Thymus (tissue), 2 donors: Measurements from ENCODE around the gene HDC. TPM values are rescaled to one million over a fixed set of nuclear protein-coding genes. Genes with fewer than 3 reads are reported as not detected.

Experiments
- polyA plus RNA-seq: library from polyadenylated mRNA; stranded (reverse); fragments of 200-250 nt; gene quantifications from one replicate; pipeline ENCODE4 v1.2.3, GENCODE V29; 2013
- total RNA-seq: library from RNA; stranded (reverse); fragments of 120-200 nt; gene quantifications from one replicate; pipeline ENCODE4 v1.2.4, GENCODE V29; 2013
- donor health status: healthy.

HDC gene
- total and polyA plus RNA-seq, 2 donors = 1.1 to 2.1 TPM

Other genes starting within 250 kb of the HDC start
- gene ATP8B4, start 146.5 kb downstream of the HDC start, total RNA-seq = 3.5 TPM
- gene ATP8B4, start 146.5 kb downstream of the HDC start, polyA plus RNA-seq = 8.3 TPM
- gene SLC27A2, start 83.5 kb downstream of the HDC start, total RNA-seq = 1.3 TPM
- 1.4 TPM for gene SLC27A2, start 83.5 kb downstream of the HDC start, polyA plus RNA-seq
- 49.5 TPM for gene GABPB1, start 89.5 kb upstream of the HDC start, total RNA-seq
- 26.5 TPM for gene GABPB1, start 89.5 kb upstream of the HDC start, polyA plus RNA-seq
- 37.4 TPM for gene USP8, start 158.7 kb upstream of the HDC start, total RNA-seq
- gene USP8, start 158.7 kb upstream of the HDC start, polyA plus RNA-seq = 29.9 TPM